ENCODE results near the gene FFAR2. TPM values are rescaled to one million over a fixed set of nuclear protein-coding genes. Genes with fewer than 3 reads are reported as not detected.

Gene FFAR2
- total and polyA plus RNA-seq, 7 experiments from 2014 or later, result 2.2 to 7.1 TPM; not detected in 5

DNA sequence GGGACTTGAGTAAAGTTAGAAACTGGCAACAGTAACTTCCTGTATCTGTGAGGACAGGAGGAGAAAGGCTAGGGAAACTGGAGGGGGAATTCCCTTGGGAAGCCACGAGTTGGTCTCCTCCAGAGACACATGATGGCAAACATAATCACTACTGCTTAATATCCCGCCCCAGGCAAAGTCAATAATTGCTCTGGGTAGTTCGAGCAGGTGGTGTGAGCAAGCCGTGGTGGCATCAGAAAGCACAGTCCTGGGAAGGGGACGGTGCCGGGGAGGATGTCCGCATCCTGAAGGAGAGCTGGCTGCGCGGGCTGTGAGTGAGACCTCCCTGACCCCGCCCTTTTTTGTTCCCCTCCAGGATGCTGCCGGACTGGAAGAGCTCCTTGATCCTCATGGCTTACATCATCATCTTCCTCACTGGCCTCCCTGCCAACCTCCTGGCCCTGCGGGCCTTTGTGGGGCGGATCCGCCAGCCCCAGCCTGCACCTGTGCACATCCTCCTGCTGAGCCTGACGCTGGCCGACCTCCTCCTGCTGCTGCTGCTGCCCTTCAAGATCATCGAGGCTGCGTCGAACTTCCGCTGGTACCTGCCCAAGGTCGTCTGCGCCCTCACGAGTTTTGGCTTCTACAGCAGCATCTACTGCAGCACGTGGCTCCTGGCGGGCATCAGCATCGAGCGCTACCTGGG, 1.4 kb downstream of the FFAR2 start:
- ATAC-seq (no peak), DNase-seq (no peak)
- Histone ChIP-seq H3K27ac (ENCODE audit: low read depth, low read length) (no peak overlapping the region), H3K36me3 (ENCODE audit: control insufficient read depth in 2 of 3, insufficient read depth in 3 of 3, low read length in 3 of 3) (no peaks in the 10 kb centered on the region), H3K4me1 (ENCODE audit: control insufficient read depth in 2 of 2, insufficient read depth in 2 of 2, low read length in 2 of 2) (peaks cover 7 to 28% of the 10 kb centered on the region in 2 donors), H3K9me3 (ENCODE audit: control insufficient read depth in 2 of 3, low read length in 3 of 3) (no peaks in the 10 kb centered on the region), H3K4me3 (ENCODE audit: low read length) (no peak overlapping the region), H3K27me3 (ENCODE audit: control insufficient read depth in 2 of 2, insufficient read depth in 2 of 2, low read length in 2 of 2) (no peaks in the 10 kb centered on the region)
- H3K9me3 Mint-ChIP-seq, result peaks cover 0 to 7% (median 0%) of the 10 kb centered on the region in 11 donors
- CTCF ChIA-PET, result interaction anchor here (2.1 kb wide), 1 partner anchor 97 kb away, joined by 4 read pairs; no protein-coding TSS in a partner anchor
- peaks cover 15 to 43% (median 28%) of the 10 kb centered on the region in 7 donors for H3K4me1 Mint-ChIP-seq
- H3K4me3 Mint-ChIP-seq, result no peak overlapping the region
- POLR2A ChIA-PET, result no interaction called here
- no peak overlapping the region for H3K27ac Mint-ChIP-seq
- peaks cover 8 to 53% (median 9%) of the 10 kb centered on the region in 5 donors for H3K27me3 Mint-ChIP-seq
- intact Hi-C loops (cut with micrococcal nuclease), result no loop called here
- H3K36me3 Mint-ChIP-seq, result peaks cover 0 to 4% (median 0%) of the 10 kb centered on the region in 5 donors

GRCh38 chr19:35451338-35452096, 3.5 kb downstream of the FFAR2 start:
- intact Hi-C loops (cut with micrococcal nuclease), result no loop called here
- ChIA-PET POLR2A (interaction anchor here (0.6 kb wide), 1 partner anchor 16 kb away, joined by 5 read pairs; no protein-coding TSS in a partner anchor), CTCF (interaction anchor here (2.1 kb wide), 1 partner anchor 99 kb away, joined by 4 read pairs; no protein-coding TSS in a partner anchor)
- peak overlapping the region in 3 of 10 donors; percentile 7 to 23 (median 21) for H3K4me3 Mint-ChIP-seq
- H3K27ac Mint-ChIP-seq, result peak overlapping the region in 2 of 9 donors; percentile 5 to 69
- peaks cover 0 to 4% (median 0%) of the 10 kb centered on the region in 5 donors for H3K36me3 Mint-ChIP-seq
- H3K4me1 ChIP-seq (ENCODE audit: control insufficient read depth in 2 of 2, insufficient read depth in 2 of 2, low read length in 2 of 2), result peaks cover 7 to 29% of the 10 kb centered on the region in 2 donors
- H3K4me3 ChIP-seq (ENCODE audit: low read length), result no peak overlapping the region
- peaks cover 6 to 53% (median 8%) of the 10 kb centered on the region in 5 donors for H3K27me3 Mint-ChIP-seq
- no peak overlapping the region for H3K27ac ChIP-seq (ENCODE audit: low read depth, low read length)
- H3K36me3 ChIP-seq (ENCODE audit: control insufficient read depth in 2 of 3, insufficient read depth in 3 of 3, low read length in 3 of 3), result no peaks in the 10 kb centered on the region
- no peaks in the 10 kb centered on the region for H3K27me3 ChIP-seq (ENCODE audit: control insufficient read depth in 2 of 2, insufficient read depth in 2 of 2, low read length in 2 of 2)
- DNase-seq, result no peak
- H3K4me1 Mint-ChIP-seq, result peaks cover 10 to 38% (median 30%) of the 10 kb centered on the region in 7 donors
- H3K9me3 Mint-ChIP-seq, result peaks cover 0 to 2% (median 0%) of the 10 kb centered on the region in 11 donors
- H3K9me3 ChIP-seq (ENCODE audit: control insufficient read depth in 2 of 3, low read length in 3 of 3), result no peaks in the 10 kb centered on the region
- peak; percentile 31 for ATAC-seq

DNA sequence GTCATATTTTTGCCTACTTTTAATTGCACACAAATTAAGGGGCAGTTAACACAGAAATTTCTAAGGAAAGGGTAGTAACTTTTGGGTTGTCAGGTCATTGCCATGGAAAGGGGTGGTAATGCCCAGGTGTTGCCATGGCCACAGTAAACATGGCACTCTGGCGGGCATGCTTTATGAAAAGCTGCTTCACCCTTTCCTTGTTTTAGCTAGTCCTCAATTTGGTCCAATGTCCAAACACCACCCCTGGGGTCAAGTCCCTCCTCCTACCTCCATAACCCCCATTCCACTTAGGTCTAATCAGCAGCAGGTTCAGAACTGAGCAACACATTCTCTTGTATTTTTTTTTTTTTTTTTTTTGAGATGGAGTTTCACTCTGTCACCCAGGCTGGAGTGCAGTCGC, 6.6 kb downstream of the FFAR2 start:
- DNase-seq, result no peak
- Histone ChIP-seq H3K36me3 (ENCODE audit: control insufficient read depth in 2 of 3, insufficient read depth in 3 of 3, low read length in 3 of 3) (no peaks in the 10 kb centered on the region), H3K27ac (ENCODE audit: low read depth, low read length) (no peak overlapping the region), H3K4me3 (ENCODE audit: low read length) (no peak overlapping the region), H3K27me3 (ENCODE audit: control insufficient read depth in 2 of 2, insufficient read depth in 2 of 2, low read length in 2 of 2) (no peaks in the 10 kb centered on the region), H3K4me1 (ENCODE audit: control insufficient read depth in 2 of 2, insufficient read depth in 2 of 2, low read length in 2 of 2) (peaks cover 7 to 25% of the 10 kb centered on the region in 2 donors), H3K9me3 (ENCODE audit: control insufficient read depth in 2 of 3, low read length in 3 of 3) (no peaks in the 10 kb centered on the region)
- Mint-ChIP-seq H3K36me3 (peaks cover 0 to 4% (median 0%) of the 10 kb centered on the region in 5 donors), H3K9me3 (peaks cover 0 to 2% (median 0%) of the 10 kb centered on the region in 11 donors), H3K4me1 (peaks cover 16 to 32% (median 28%) of the 10 kb centered on the region in 7 donors), H3K4me3 (no peak overlapping the region), H3K27ac (no peak overlapping the region), H3K27me3 (peaks cover 0 to 32% (median 0%) of the 10 kb centered on the region in 5 donors)
- intact Hi-C loops (cut with micrococcal nuclease), result no loop called here
- no peak for ATAC-seq
- ChIA-PET CTCF (interaction anchor here (0.7 to 1.3 kb wide), 2 partner anchors 10 to 13 kb away, joined by 3 read pairs; no protein-coding TSS in a partner anchor), POLR2A (interaction anchor here (0.7 kb wide), 1 partner anchor 18 kb away, joined by 3 read pairs; no protein-coding TSS in a partner anchor)

DNA sequence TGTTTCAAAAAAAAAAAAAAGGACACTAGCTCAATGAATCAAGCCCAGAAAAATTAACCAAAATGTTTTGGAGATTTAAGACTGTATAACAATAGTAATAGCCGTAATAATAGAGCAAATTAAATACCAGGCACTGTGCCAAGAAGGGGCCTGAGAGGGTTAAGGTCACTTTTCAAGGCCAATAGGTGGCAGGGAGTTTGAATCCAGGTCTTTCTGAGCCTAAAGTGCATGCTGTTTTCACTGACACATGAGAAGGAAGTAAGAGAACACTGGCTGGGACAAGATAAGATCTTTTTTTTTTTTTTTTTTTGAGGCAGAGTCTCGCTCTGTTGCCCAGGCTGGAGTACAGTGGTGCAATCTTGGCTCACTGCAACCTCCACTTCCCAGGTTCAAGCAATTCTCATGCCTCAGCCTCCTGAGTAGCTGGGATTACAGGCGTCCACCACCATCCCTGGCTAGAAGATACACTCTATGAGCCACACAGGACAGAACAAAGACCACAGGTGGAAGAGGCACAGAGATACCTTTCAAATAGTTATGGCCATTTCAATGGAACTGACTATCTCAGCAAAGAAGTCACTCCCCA, 7.7 kb downstream of the FFAR2 start:
- Mint-ChIP-seq H3K4me1 (peaks cover 19 to 34% (median 30%) of the 10 kb centered on the region in 7 donors), H3K27me3 (peaks cover 0 to 26% (median 0%) of the 10 kb centered on the region in 5 donors), H3K9me3 (peaks cover 0 to 1% (median 0%) of the 10 kb centered on the region in 11 donors), H3K4me3 (peak overlapping the region in 1 of 10 donors; percentile 25), H3K36me3 (peaks cover 0 to 4% (median 0%) of the 10 kb centered on the region in 5 donors), H3K27ac (no peak overlapping the region)
- H3K27me3 ChIP-seq (ENCODE audit: control insufficient read depth in 2 of 2, insufficient read depth in 2 of 2, low read length in 2 of 2), result no peaks in the 10 kb centered on the region
- no peak overlapping the region for H3K4me3 ChIP-seq (ENCODE audit: low read length)
- no peak overlapping the region for H3K27ac ChIP-seq (ENCODE audit: low read depth, low read length)
- no peaks in the 10 kb centered on the region for H3K9me3 ChIP-seq (ENCODE audit: control insufficient read depth in 2 of 3, low read length in 3 of 3)
- ChIA-PET POLR2A (no interaction called here), CTCF (interaction anchor here (1.3 kb wide), 1 partner anchor 11 kb away, joined by 3 read pairs; no protein-coding TSS in a partner anchor)
- no peak for DNase-seq
- intact Hi-C loops (cut with micrococcal nuclease), result no loop called here
- no peak for ATAC-seq
- peaks cover 7 to 21% of the 10 kb centered on the region in 2 donors for H3K4me1 ChIP-seq (ENCODE audit: control insufficient read depth in 2 of 2, insufficient read depth in 2 of 2, low read length in 2 of 2)
- no peaks in the 10 kb centered on the region for H3K36me3 ChIP-seq (ENCODE audit: control insufficient read depth in 2 of 3, insufficient read depth in 3 of 3, low read length in 3 of 3)

DNA sequence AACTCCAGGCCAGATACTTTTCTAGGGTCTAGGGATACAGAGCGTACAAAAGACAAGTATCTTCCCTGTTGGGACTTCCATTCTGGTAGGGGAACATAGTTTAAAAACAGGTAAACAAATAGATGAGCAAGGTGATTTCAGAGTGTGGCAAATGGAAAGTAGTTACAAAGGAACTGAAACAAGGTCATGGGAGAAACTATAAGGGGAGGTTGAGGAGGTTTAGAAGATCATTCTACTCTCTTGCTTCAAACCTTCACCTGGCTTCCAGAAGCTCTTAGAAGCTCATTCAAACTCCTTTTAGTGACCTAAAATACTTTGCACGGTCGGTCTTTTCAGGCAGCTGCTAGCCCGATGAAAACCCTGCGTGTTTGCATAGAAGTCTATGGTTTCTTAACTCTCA, 9.1 kb downstream of the FFAR2 start:
- ATAC-seq (no peak), DNase-seq (no peak)
- Mint-ChIP-seq H3K27ac (peak overlapping the region in 1 of 9 donors; percentile 18), H3K4me1 (peaks cover 17 to 29% (median 24%) of the 10 kb centered on the region in 7 donors), H3K9me3 (peaks cover 0 to 1% (median 0%) of the 10 kb centered on the region in 11 donors), H3K27me3 (peaks cover 0 to 21% (median 0%) of the 10 kb centered on the region in 5 donors), H3K4me3 (no peak overlapping the region), H3K36me3 (no peaks in the 10 kb centered on the region)
- H3K4me3 ChIP-seq (ENCODE audit: low read length), result no peak overlapping the region
- H3K27me3 ChIP-seq (ENCODE audit: control insufficient read depth in 2 of 2, insufficient read depth in 2 of 2, low read length in 2 of 2), result no peaks in the 10 kb centered on the region
- ChIA-PET POLR2A (no interaction called here), CTCF (interaction anchor here (0.6 to 1.2 kb wide), 2 partner anchors 104 to 124 kb away, joined by 3 read pairs; no protein-coding TSS in a partner anchor)
- H3K4me1 ChIP-seq (ENCODE audit: control insufficient read depth in 2 of 2, insufficient read depth in 2 of 2, low read length in 2 of 2), result peaks cover 2 to 16% of the 10 kb centered on the region in 2 donors
- H3K9me3 ChIP-seq (ENCODE audit: control insufficient read depth in 2 of 3, low read length in 3 of 3), result no peaks in the 10 kb centered on the region
- intact Hi-C loops (cut with micrococcal nuclease), result no loop called here
- H3K27ac ChIP-seq (ENCODE audit: low read depth, low read length), result no peak overlapping the region
- no peaks in the 10 kb centered on the region for H3K36me3 ChIP-seq (ENCODE audit: control insufficient read depth in 2 of 3, insufficient read depth in 3 of 3, low read length in 3 of 3)

GRCh38 chr19:35458192-35458591, 10.1 kb downstream of the FFAR2 start:
- no peak for DNase-seq
- H3K4me1 ChIP-seq (ENCODE audit: control insufficient read depth in 2 of 2, insufficient read depth in 2 of 2, low read length in 2 of 2), result peaks cover 11 to 23% of the 10 kb centered on the region in 2 donors
- Mint-ChIP-seq H3K36me3 (peaks cover 0 to 3% (median 0%) of the 10 kb centered on the region in 5 donors), H3K27me3 (peaks cover 0 to 14% (median 0%) of the 10 kb centered on the region in 5 donors), H3K27ac (no peak overlapping the region), H3K9me3 (peaks cover 0 to 1% (median 0%) of the 10 kb centered on the region in 11 donors), H3K4me1 (peaks cover 26 to 34% (median 29%) of the 10 kb centered on the region in 7 donors), H3K4me3 (no peak overlapping the region)
- H3K27ac ChIP-seq (ENCODE audit: low read depth, low read length), result no peak overlapping the region
- intact Hi-C loops (cut with micrococcal nuclease), result no loop called here
- no peak overlapping the region for H3K4me3 ChIP-seq (ENCODE audit: low read length)
- POLR2A ChIA-PET, result no interaction called here
- no peaks in the 10 kb centered on the region for H3K9me3 ChIP-seq (ENCODE audit: control insufficient read depth in 2 of 3, low read length in 3 of 3)
- no peaks in the 10 kb centered on the region for H3K36me3 ChIP-seq (ENCODE audit: control insufficient read depth in 2 of 3, insufficient read depth in 3 of 3, low read length in 3 of 3)
- H3K27me3 ChIP-seq (ENCODE audit: control insufficient read depth in 2 of 2, insufficient read depth in 2 of 2, low read length in 2 of 2), result no peaks in the 10 kb centered on the region
- ATAC-seq, result no peak
- CTCF ChIA-PET, result no interaction called here
